ENCODE measurements around the gene GDI1.
"Not testable (repeated sequence)": the region's sequence is repeated elsewhere in the genome, so short reads cannot be mapped to it uniquely, and the experiment has no call there.

Gene GDI1

GRCh38 chrX:154436983-154437752 is at the start of gene GDI1:
TSS of gene GDI1 (plus strand) at chrX:154437154. CDS start at chrX:154437255, 101 bp downstream.
- peak in 2 of 4 experiments; percentile 18 to 49 for DNase-seq

- DNase-seq, result not testable (repeated sequence)
Observed at GRCh38 chrX:154388094-154388493, 48.9 kb upstream of the GDI1 start.

- DNase-seq, result not testable (repeated sequence)
Observed at GRCh38 chrX:154388649-154389048, 48.3 kb upstream of the GDI1 start.

GRCh38 chrX:154389812-154390747 is 46.9 kb upstream of the GDI1 start:
- not testable (repeated sequence) for DNase-seq

GRCh38 chrX:154396363-154396762 is 40.6 kb upstream of the GDI1 start:
- not testable (repeated sequence) for DNase-seq

- DNase-seq, result peak in 1 of 4 experiments; percentile 50
Observed at GRCh38 chrX:154396973-154397887, 39.7 kb upstream of the GDI1 start.

- peak; percentile 52 to 79 (median 72) for DNase-seq
Observed at GRCh38 chrX:154397888-154398667, 38.9 kb upstream of the GDI1 start, which contains the start of gene RPL10. TSS of gene RPL10 (plus strand) at chrX:154398377. CDS start at chrX:154398520, 143 bp downstream.

- DNase-seq, result peak; percentile 44 to 76 (median 66)
Observed at GRCh38 chrX:154398668-154399526, 38.1 kb upstream of the GDI1 start.

- no peak for DNase-seq
Observed at GRCh38 chrX:154399527-154400368, 37.2 kb upstream of the GDI1 start.

GRCh38 chrX:154400369-154400817 is 36.6 kb upstream of the GDI1 start:
- not testable (repeated sequence) for DNase-seq

- DNase-seq, result no peak
Observed at GRCh38 chrX:154401045-154401799, 35.7 kb upstream of the GDI1 start.

GRCh38 chrX:154401918-154402621 is 34.9 kb upstream of the GDI1 start:
- no peak for DNase-seq

- DNase-seq, result no peak
Observed at GRCh38 chrX:154402622-154403127, 34.3 kb upstream of the GDI1 start.

- DNase-seq, result no peak
Observed at GRCh38 chrX:154403192-154403591, 33.8 kb upstream of the GDI1 start.

- DNase-seq, result no peak
Observed at GRCh38 chrX:154403858-154404257, 33.1 kb upstream of the GDI1 start.

- no peak for DNase-seq
Observed at GRCh38 chrX:154404625-154405192, 32.2 kb upstream of the GDI1 start.

GRCh38 chrX:154408659-154409221 is 28.2 kb upstream of the GDI1 start:
- DNase-seq, result no peak

Data from activated naive CD4-positive, alpha-beta T cell (primary cell).